Panc1 (cell line): ENCODE data around the gene FOXP4. TPM values are rescaled to one million over a fixed set of nuclear protein-coding genes. Genes with fewer than 3 reads are reported as not detected.

ENCODE experiments used
- ATAC-seq: fragments of 200-7000 bp; cut with Tn5 transposase; 2 replicates; pipeline ENCODE4 v1.9.1; 2020; ENCODE audit warnings: mild to moderate bottlenecking, moderate library complexity
- BruUV-seq: library from RNA; stranded (reverse); fragments of 400-500 nt; replicated peaks from 2 replicates; lab custom pipeline; 2021; lab: Mats Ljungman, UMichigan
- CTCF ChIA-PET: fragments of 300-600 bp; sonication (Branson Sonifier 250); formaldehyde crosslinking; loops from one replicate; lab custom pipeline; 2022; ENCODE audit warnings: antibody characterized with exemption; lab: Charles Lee
- POLR2A ChIA-PET: fragments of 300-600 bp; sonication (Branson Sonifier 250); formaldehyde crosslinking; loops from one replicate; lab custom pipeline; 2022; ENCODE audit warnings: antibody characterized with exemption; lab: Charles Lee
- DNase-seq: peaks from one replicate; pipeline ENCODE4 v3.0.0-alpha.2; 2010; ENCODE audit warnings: low read depth, low spot score
- H3K27ac ChIP-seq: 2 replicates; pipeline ENCODE4 v1.5.1; 2011; ENCODE audit warnings: mild to moderate bottlenecking, low read length, inconsistent platforms
- H3K27me3 ChIP-seq: fragments of 200-500 bp; sonication (Bioruptor generic); 2 replicates; pipeline ENCODE4 v1.6.0; 2014; ENCODE audit warnings: low read length, inconsistent platforms; ENCODE audit not compliant: control insufficient read depth, insufficient read depth
- H3K36me3 ChIP-seq: fragments of 200-500 bp; sonication (Bioruptor generic); 2 replicates; pipeline ENCODE4 v1.5.1; 2014; ENCODE audit warnings: inconsistent platforms, mild to moderate bottlenecking, low read length, moderate library complexity; ENCODE audit not compliant: control insufficient read depth, insufficient read depth
- H3K4me1 ChIP-seq: 2 replicates; pipeline ENCODE4 v1.5.1; 2011; ENCODE audit warnings: inconsistent platforms, mild to moderate bottlenecking, low read length, moderate library complexity; ENCODE audit not compliant: control insufficient read depth, insufficient read depth
- H3K4me3 ChIP-seq, 2 experiments: 2 replicates each; pipeline ENCODE4 v1.5.1; 2011 to 2012; ENCODE audit warnings: low read depth in 2 of 2, low read length in 2 of 2, mild to moderate bottlenecking in 2 of 2, inconsistent platforms in 1 of 2, moderate library complexity in 1 of 2
- H3K9me3 ChIP-seq: fragments of 200-500 bp; sonication (Bioruptor generic); 2 replicates; pipeline ENCODE4 v1.5.1; 2014; ENCODE audit warnings: low read depth, mild to moderate bottlenecking, inconsistent platforms, low read length, moderate library complexity; ENCODE audit not compliant: control insufficient read depth, insufficient read depth
- CTCF ChIP-seq: fragments of 450-650 bp; IDR thresholded peaks from 2 replicates; pipeline ENCODE4 v1.5.1; 2017; ENCODE audit warnings: mild to moderate bottlenecking
- POLR2AphosphoS5 ChIP-seq: IDR thresholded peaks from 2 replicates; pipeline ENCODE4 v1.6.1; 2012; ENCODE audit warnings: mild to moderate bottlenecking, low read depth, low read length, moderate library complexity
- REST ChIP-seq, 2 experiments: IDR thresholded peaks; 2 replicates each; pipeline ENCODE4 v1.6.1; 2011 to 2012; ENCODE audit warnings: low read depth in 2 of 2, control low read depth in 1 of 2, low read length in 1 of 2, mild to moderate bottlenecking in 1 of 2, moderate library complexity in 1 of 2; ENCODE audit not compliant: insufficient read depth in 1 of 2
- SIN3A ChIP-seq: IDR thresholded peaks from 2 replicates; pipeline ENCODE4 v1.6.1; 2012; ENCODE audit warnings: low read depth, mild to moderate bottlenecking, low read length, moderate library complexity, borderline replicate concordance; ENCODE audit not compliant: insufficient read depth
- TCF7L2 ChIP-seq: IDR thresholded peaks from 2 replicates; pipeline ENCODE4 v1.6.1; 2011; ENCODE audit warnings: mild to moderate bottlenecking, low read depth, low read length, inconsistent platforms
- in situ Hi-C: cut with HindIII; loops from 2 replicates; pipeline ENCODE4 v1.10.0; 2016; ENCODE audit warnings: low sequenced_read_pairs, low pct_unique_long_range_greater_than_20kb
- intact Hi-C: fragments of 100-400 bp; cut with micrococcal nuclease; formaldehyde crosslinking; loops from one replicate; pipeline ENCODE4 v1.10.0; 2022; ENCODE audit not compliant: unreplicated experiment
- total RNA-seq: library from RNA; stranded (reverse); gene quantifications from one replicate; pipeline ENCODE4 v1.2.1, GENCODE V29; 2021; ENCODE audit not compliant: unreplicated experiment

FOXP4 gene
- total RNA-seq, 1 experiment from 2014 or later = 30.4 TPM

GRCh38 chr6:41626022-41626421 lies 79.8 kb downstream of the FOXP4 start:
- H3K4me3 ChIP-seq = no peak overlapping the region
- TF ChIP-seq POLR2AphosphoS5 (no peak), REST (IDR thresholded peaks at IDR 0.05; ENCODE audit: insufficient read depth in 1 of 2, low read depth in 2 of 2, low read length in 1 of 2) (no peak), CTCF (no peak), SIN3A (no peak), TCF7L2 (no peak)
- ChIA-PET CTCF (interaction anchor here (0.5 kb wide), 1 partner anchor 56 kb away, joined by 8 read pairs; no protein-coding TSS in a partner anchor), POLR2A (interaction anchor here (0.6 kb wide), 1 partner anchor 8 kb away, joined by 4 read pairs; no protein-coding TSS in a partner anchor)
- no peaks in the 10 kb centered on the region for H3K27me3 ChIP-seq
- BruUV-seq = no TSS peak
- peaks cover under 1% of the 10 kb centered on the region; the same call in 1 of the 2 replicates for H3K9me3 ChIP-seq
- no peak overlapping the region for H3K27ac ChIP-seq
- intact Hi-C loops = no loop called here
- no peaks in the 10 kb centered on the region for H3K4me1 ChIP-seq
- DNase-seq (no peak), ATAC-seq (no peak)
- in situ Hi-C loops = no loop called here
- no peaks in the 10 kb centered on the region for H3K36me3 ChIP-seq

GRCh38 chr6:41626917-41627316 lies 80.7 kb downstream of the FOXP4 start:
- in situ Hi-C loops = no loop called here
- intact Hi-C loops = no loop called here
- no peak overlapping the region for H3K27ac ChIP-seq
- H3K36me3 ChIP-seq = no peaks in the 10 kb centered on the region
- POLR2A ChIA-PET = no interaction called here
- H3K27me3 ChIP-seq = no peaks in the 10 kb centered on the region
- no peak for TF ChIP-seq SIN3A
- no peak for TF ChIP-seq POLR2AphosphoS5
- TF ChIP-seq TCF7L2 = no peak
- no peak for TF ChIP-seq REST (IDR thresholded peaks at IDR 0.05; ENCODE audit: insufficient read depth in 1 of 2, low read depth in 2 of 2, low read length in 1 of 2)
- no peak for ATAC-seq
- no TSS peak for BruUV-seq
- no peak for DNase-seq
- no peaks in the 10 kb centered on the region for H3K4me1 ChIP-seq
- H3K9me3 ChIP-seq = no peaks in the 10 kb centered on the region; the same call in 1 of the 2 replicates
- CTCF ChIA-PET = no interaction called here
- H3K4me3 ChIP-seq = no peak overlapping the region
